SU-DHL-6 (cell line): ENCODE measurements around the gene SLC22A23.

Source experiments
- H2AFZ ChIP-seq: fragments of 200-600 bp; sonication (generic); 2 replicates; pipeline ENCODE4 v1.6.1; 2014; ENCODE audit warnings: low read depth, mild to moderate bottlenecking, moderate library complexity, mixed read lengths, antibody characterized with exemption, low read length; ENCODE audit not compliant: severe bottlenecking
- H3F3A ChIP-seq: fragments of 200-600 bp; shearing (Covaris generic); 2 replicates; pipeline ENCODE4 v1.6.0; 2016; ENCODE audit warnings: antibody characterized with exemption, mild to moderate bottlenecking; ENCODE audit not compliant: insufficient read depth
- H3K27ac ChIP-seq: fragments of 200-600 bp; sonication (generic); 2 replicates; pipeline ENCODE4 v1.5.1; 2016; ENCODE audit warnings: low read depth, mild to moderate bottlenecking, low read length, moderate library complexity, mixed read lengths
- H3K27me3 ChIP-seq: fragments of 200-600 bp; sonication (generic), shearing (Covaris generic); 2 replicates; pipeline ENCODE4 v1.6.0; 2014; ENCODE audit warnings: mild to moderate bottlenecking, low read length
- H3K36me3 ChIP-seq: fragments of 200-600 bp; sonication (generic); 2 replicates; pipeline ENCODE4 v1.6.1; 2014; ENCODE audit warnings: mild to moderate bottlenecking, low read length, mixed read lengths
- H3K4me2 ChIP-seq: fragments of 300-600, 200-600 bp; shearing (Covaris generic), sonication (generic); 2 replicates; pipeline ENCODE4 v1.6.0; 2014; ENCODE audit warnings: low read length, low read depth, mild to moderate bottlenecking; ENCODE audit not compliant: poor library complexity, severe bottlenecking
- H3K4me3 ChIP-seq: fragments of 200-600 bp; sonication (generic); 2 replicates; pipeline ENCODE4 v1.5.1; 2014; ENCODE audit warnings: antibody characterized with exemption, low read length, mild to moderate bottlenecking, mixed read lengths; ENCODE audit not compliant: insufficient read depth, poor library complexity, severe bottlenecking
- H3K79me2 ChIP-seq: fragments of 200-600 bp; sonication (generic); 2 replicates; pipeline ENCODE4 v1.6.1; 2014; ENCODE audit warnings: mild to moderate bottlenecking, low read length, moderate library complexity; ENCODE audit not compliant: insufficient read depth
- H3K9ac ChIP-seq: fragments of 200-600 bp; sonication (generic); 2 replicates; pipeline ENCODE4 v1.7.0; 2014; ENCODE audit warnings: mild to moderate bottlenecking, low read length
- H3K9me2 ChIP-seq: fragments of 200-600 bp; sonication (generic); replicated peaks from 2 replicates; pipeline ENCODE4 v1.6.1; 2014; ENCODE audit warnings: low read length; ENCODE audit not compliant: insufficient read depth
- H3K9me3 ChIP-seq: fragments of 200-600 bp; sonication (generic); 2 replicates; pipeline ENCODE4 v1.6.1; 2014; ENCODE audit warnings: low read length, mixed read lengths; ENCODE audit not compliant: insufficient read depth
- H4K20me1 ChIP-seq: fragments of 200-600 bp; sonication (generic); 2 replicates; pipeline ENCODE4 v1.6.1; 2014; ENCODE audit warnings: low read depth, mild to moderate bottlenecking, antibody characterized with exemption, low read length, moderate library complexity, mixed read lengths
- CTCF ChIP-seq: fragments of 200-600 bp; sonication (generic); IDR thresholded peaks from one replicate; pipeline ENCODE4 v1.5.1; 2017; ENCODE audit warnings: antibody characterized with exemption, mild to moderate bottlenecking, low read length, moderate library complexity; ENCODE audit not compliant: insufficient read depth, poor library complexity, severe bottlenecking
- EZH2phosphoT487 ChIP-seq: fragments of 200-600 bp; sonication (generic), shearing (Covaris generic); conservative IDR thresholded peaks from 2 replicates; pipeline ENCODE4 v1.6.1; 2018; ENCODE audit warnings: mild to moderate bottlenecking, antibody characterized with exemption, low read length, moderate library complexity, mixed read lengths

The SLC22A23 gene

GRCh38 chr6:3239110-3239830 is 217.6 kb downstream of the SLC22A23 start:
- H3K4me3 ChIP-seq = no peak overlapping the region
- H3K9ac ChIP-seq = no peak overlapping the region
- H3K9me2 ChIP-seq = no peaks in the 10 kb centered on the region
- no peaks in the 10 kb centered on the region for H3K9me3 ChIP-seq
- H3F3A ChIP-seq = peaks cover 3% of the 10 kb centered on the region; the same call in 1 of the 2 replicates
- H3K79me2 ChIP-seq = no peaks in the 10 kb centered on the region
- no peak overlapping the region for H2AFZ ChIP-seq
- H3K36me3 ChIP-seq = no peaks in the 10 kb centered on the region
- no peak overlapping the region for H3K4me2 ChIP-seq
- no peaks in the 10 kb centered on the region for H3K27me3 ChIP-seq
- H4K20me1 ChIP-seq = no peaks in the 10 kb centered on the region
- TF ChIP-seq CTCF = no peak
- no peak for TF ChIP-seq EZH2phosphoT487
- no peak overlapping the region for H3K27ac ChIP-seq

GRCh38 chr6:3237761-3238662 is 218.8 kb downstream of the SLC22A23 start:
- H3K4me2 ChIP-seq = peak overlapping the region; percentile 21

GRCh38 chr6:3236005-3236404 is 220.8 kb downstream of the SLC22A23 start:
- Histone ChIP-seq H3K9ac (no peak overlapping the region), H3K9me2 (no peaks in the 10 kb centered on the region), H3F3A (peaks cover 7% of the 10 kb centered on the region; the same call in 1 of the 2 replicates), H3K9me3 (no peaks in the 10 kb centered on the region), H3K79me2 (no peaks in the 10 kb centered on the region), H3K27ac (no peak overlapping the region), H3K4me2 (no peak overlapping the region), H4K20me1 (no peaks in the 10 kb centered on the region), H3K27me3 (no peaks in the 10 kb centered on the region), H3K36me3 (no peaks in the 10 kb centered on the region), H2AFZ (no peak overlapping the region), H3K4me3 (no peak overlapping the region)
- no peak for TF ChIP-seq EZH2phosphoT487
- no peak for TF ChIP-seq CTCF

More at GRCh38 chr6:3237761-3238662, 218.8 kb downstream of the SLC22A23 start:
- H3K27ac ChIP-seq = no peak overlapping the region
- H3K4me3 ChIP-seq = no peak overlapping the region
- H3K79me2 ChIP-seq = no peaks in the 10 kb centered on the region
- H3K36me3 ChIP-seq = no peaks in the 10 kb centered on the region
- H3K27me3 ChIP-seq = no peaks in the 10 kb centered on the region
- H3K9me2 ChIP-seq = no peaks in the 10 kb centered on the region
- H3K9ac ChIP-seq = no peak overlapping the region
- TF ChIP-seq EZH2phosphoT487 (no peak), CTCF (no peak)
- H4K20me1 ChIP-seq = no peaks in the 10 kb centered on the region
- no peaks in the 10 kb centered on the region for H3K9me3 ChIP-seq
- peaks cover 7% of the 10 kb centered on the region; the same call in 1 of the 2 replicates for H3F3A ChIP-seq
- H2AFZ ChIP-seq = no peak overlapping the region
